HFF-Myc (cell line): ENCODE results near the gene CDON.

Experiments
- DNase-seq: peaks from one replicate; pipeline ENCODE4 v3.0.0-alpha.2; 2011; ENCODE audit warnings: low read depth; ENCODE audit errors: extremely low read depth
- H3K4me3 ChIP-seq: replicated peaks from 2 replicates; pipeline ENCODE4 v1.5.1; 2011; ENCODE audit warnings: low read depth, mild to moderate bottlenecking, control low read depth, low read length
- TF ChIP-seq, protein P1 (sequence below): IDR thresholded peaks from 2 replicates; pipeline ENCODE4 v1.5.1; 2012; ENCODE audit warnings: mild to moderate bottlenecking, low read depth, low read length, control low read depth; ENCODE audit errors: missing control alignments

CDON gene

DNA sequence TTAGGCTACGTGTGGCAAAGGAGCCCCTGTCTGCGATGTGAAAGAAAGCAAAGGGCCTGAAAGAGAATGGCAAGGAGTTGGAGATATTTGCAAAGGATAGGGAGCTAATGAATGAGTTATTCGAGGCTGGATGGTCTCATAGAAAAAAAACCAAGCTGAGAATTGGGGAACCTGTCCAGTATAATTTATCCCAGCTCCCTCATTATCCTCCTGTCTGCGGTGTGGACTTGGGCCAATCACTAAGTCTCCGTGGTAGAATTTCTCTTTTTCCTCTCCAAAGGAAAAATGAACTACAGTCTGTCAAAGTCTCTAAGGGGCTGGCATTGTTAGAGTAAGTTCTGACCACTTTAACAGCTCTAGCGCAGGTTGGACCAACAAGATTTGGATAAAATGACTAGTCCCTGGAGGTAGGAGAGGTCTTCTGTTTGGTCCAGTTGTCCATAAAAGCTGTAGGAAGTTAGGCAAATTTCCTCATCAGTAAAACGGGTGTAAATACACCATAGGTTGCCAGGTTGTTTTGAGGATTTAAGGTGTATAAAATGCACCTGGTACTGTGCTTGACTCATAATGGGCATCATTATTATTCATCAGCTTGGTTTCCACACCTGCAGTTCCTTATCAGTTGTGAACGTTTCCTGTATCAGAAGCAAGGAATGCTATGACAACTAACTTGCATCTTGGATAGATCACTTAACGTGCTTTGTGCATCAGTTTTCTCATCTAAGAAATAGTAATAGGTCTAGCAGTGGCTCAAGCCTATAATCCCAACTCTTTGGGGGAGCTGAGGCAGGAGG is 10.3 kb upstream of the CDON start:
- no peak overlapping the region for H3K4me3 ChIP-seq
- TF ChIP-seq, protein P1, sequence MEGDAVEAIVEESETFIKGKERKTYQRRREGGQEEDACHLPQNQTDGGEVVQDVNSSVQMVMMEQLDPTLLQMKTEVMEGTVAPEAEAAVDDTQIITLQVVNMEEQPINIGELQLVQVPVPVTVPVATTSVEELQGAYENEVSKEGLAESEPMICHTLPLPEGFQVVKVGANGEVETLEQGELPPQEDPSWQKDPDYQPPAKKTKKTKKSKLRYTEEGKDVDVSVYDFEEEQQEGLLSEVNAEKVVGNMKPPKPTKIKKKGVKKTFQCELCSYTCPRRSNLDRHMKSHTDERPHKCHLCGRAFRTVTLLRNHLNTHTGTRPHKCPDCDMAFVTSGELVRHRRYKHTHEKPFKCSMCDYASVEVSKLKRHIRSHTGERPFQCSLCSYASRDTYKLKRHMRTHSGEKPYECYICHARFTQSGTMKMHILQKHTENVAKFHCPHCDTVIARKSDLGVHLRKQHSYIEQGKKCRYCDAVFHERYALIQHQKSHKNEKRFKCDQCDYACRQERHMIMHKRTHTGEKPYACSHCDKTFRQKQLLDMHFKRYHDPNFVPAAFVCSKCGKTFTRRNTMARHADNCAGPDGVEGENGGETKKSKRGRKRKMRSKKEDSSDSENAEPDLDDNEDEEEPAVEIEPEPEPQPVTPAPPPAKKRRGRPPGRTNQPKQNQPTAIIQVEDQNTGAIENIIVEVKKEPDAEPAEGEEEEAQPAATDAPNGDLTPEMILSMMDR: no peak
- DNase-seq: no peak

- no peak for DNase-seq
- TF ChIP-seq, protein P1: no peak
- no peak overlapping the region for H3K4me3 ChIP-seq
These were observed 9.6 kb upstream of the CDON start for GRCh38 chr11:126072141-126072741.

- no peak for DNase-seq
- TF ChIP-seq, protein P1: no peak
- H3K4me3 ChIP-seq: 0 out of 2 replicates have a peak overlapping the region, but pooled peaks have one; percentile 9
These were observed 814 bp upstream of the CDON start for GRCh38 chr11:126063507-126063852.

DNA sequence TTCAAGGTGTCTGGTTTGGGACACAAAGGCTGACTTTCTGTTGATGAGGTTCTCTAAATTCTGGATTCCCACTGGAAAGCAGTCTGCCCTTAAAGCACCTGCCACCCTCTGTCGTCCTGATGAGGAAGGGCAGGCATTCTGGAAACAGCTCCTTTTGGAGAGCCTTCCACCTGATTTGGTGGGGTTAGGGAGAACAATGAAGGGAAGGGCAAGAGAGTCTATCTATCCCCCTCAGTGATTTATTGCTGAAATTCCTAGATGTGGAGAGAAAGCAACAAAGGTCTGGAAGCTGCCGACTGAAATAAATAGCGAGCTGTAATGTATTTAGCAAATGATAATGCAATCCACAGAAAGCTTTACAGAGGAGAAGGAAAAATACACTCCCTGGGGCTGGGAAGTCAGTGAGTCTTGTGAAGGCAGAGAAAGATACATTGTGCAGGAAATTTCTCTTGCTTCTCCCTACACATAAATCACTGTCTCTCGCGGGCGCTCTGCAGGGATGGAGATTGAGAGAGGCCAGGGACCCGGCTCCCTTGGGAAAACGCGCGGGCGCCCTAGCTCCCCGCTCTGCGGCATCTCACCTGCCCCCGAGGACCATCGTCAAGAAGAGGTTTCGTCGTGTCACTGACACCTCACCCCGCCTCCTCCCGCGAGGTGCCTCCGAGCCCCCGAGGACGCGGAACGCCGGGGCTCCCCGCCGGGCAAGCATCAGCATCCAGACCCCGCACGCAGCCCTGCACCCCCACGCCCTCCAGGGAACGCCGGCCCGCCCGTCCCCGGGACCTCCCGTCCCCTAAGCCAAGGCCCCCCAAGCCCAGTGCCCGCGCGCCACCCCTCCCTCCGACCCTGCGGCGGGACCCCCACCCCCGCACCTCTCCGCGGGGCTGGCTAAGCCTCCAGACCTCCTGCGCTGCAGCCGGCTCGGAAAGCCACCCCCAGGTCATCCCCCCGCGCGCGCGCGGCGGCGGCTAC is 673 bp downstream of the CDON start:
- H3K4me3 ChIP-seq: peak overlapping the region; percentile 51
- TF ChIP-seq, protein P1: peak; percentile 44
- DNase-seq: no peak

DNA sequence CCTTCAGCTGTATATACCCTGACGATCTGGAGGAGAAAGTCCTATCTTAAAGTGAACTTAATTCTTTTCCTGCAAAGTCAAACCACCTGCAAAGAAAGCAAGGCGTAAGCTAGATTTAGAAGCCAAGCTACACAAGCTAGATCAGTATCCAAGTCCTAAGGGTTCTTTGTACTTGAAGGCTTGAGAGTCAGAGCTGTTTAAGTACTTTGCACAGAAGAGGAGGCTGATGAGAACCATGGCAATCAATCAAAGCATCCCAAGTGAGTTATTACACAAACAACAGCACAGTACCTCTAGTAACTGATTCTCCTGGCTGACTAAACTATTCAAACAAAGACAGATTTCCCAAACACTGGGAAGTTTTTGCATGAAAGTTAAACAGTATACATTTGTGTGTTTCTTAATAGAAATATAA is 1.9 kb downstream of the CDON start:
- no peak for DNase-seq
- TF ChIP-seq, protein P1: no peak
- no peak overlapping the region for H3K4me3 ChIP-seq

DNA sequence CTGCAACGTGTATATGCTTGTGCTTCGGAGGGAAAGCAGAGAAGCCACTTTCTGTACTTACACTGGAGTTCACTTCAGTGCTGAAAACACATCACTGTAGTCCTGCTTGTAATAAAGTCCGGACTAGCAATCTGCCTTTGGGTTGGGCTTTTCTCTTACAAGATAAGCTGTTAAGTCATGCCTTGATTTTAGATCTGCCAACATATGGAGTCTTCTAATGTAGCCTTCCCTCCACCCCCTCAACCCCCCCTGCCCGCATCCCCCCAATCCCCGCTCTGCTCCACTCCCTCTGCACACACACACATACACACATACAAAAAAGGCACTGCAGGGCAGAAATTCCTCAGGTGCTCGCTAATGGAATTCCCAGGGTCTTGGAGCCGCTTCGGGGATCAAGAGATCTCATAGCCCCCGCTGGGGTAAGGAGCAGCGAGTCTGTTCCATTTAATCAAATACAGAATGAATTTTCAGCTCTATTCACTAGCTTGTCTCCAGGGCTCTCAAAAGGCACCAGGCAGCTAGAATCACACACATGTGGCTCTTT is 3.4 kb downstream of the CDON start:
- no peak for DNase-seq
- TF ChIP-seq, protein P1: no peak
- no peak overlapping the region for H3K4me3 ChIP-seq
